HepG2 (cell line): ENCODE data around the gene BAZ1A.

Experiments used
- CTCF ChIP-seq: sonication (generic); formaldehyde crosslinking; IDR thresholded peaks from 2 replicates; pipeline ENCODE4 v1.5.0; 2020; ENCODE audit warnings: mild to moderate bottlenecking, missing genetic modification reagents, moderate library complexity
- FOXK2 ChIP-seq: fragments of 450-650 bp; IDR thresholded peaks from 2 replicates; pipeline ENCODE4 v1.6.1; 2016
- GLMP ChIP-seq: sonication (generic); formaldehyde crosslinking; IDR thresholded peaks from 2 replicates; pipeline ENCODE4 v1.9.0; 2021; ENCODE audit warnings: missing genetic modification reagents, mild to moderate bottlenecking, borderline replicate concordance
- HDAC1 ChIP-seq: sonication (generic); formaldehyde crosslinking; IDR thresholded peaks from 2 replicates; pipeline ENCODE4 v1.5.1; 2020; ENCODE audit warnings: mild to moderate bottlenecking, missing genetic modification reagents
- HMGXB4 ChIP-seq, 2 experiments: sonication (generic) in 1 of 2; formaldehyde crosslinking in 1 of 2; IDR thresholded peaks; 2 replicates each; pipeline versions ENCODE4 v1.4.0 to v1.6.1; 2018 to 2020; ENCODE audit warnings: missing genetic modification reagents in 2 of 2, borderline replicate concordance in 1 of 2, low read depth in 1 of 2, mild to moderate bottlenecking in 1 of 2, missing biosample characterization in 1 of 2
- HOXA9 ChIP-seq: sonication (generic); formaldehyde crosslinking; IDR thresholded peaks from 2 replicates; pipeline ENCODE4 v1.8.1; 2022; ENCODE audit warnings: missing genetic modification reagents, mild to moderate bottlenecking, moderate library complexity, borderline replicate concordance
- MEIS2 ChIP-seq: sonication (generic); formaldehyde crosslinking; IDR thresholded peaks from 2 replicates; pipeline ENCODE4 v1.9.0; 2021; ENCODE audit warnings: mild to moderate bottlenecking, missing genetic modification reagents
- POLR2AphosphoS5 ChIP-seq: IDR thresholded peaks from 2 replicates; pipeline ENCODE4 v1.6.1; 2012; ENCODE audit warnings: low read depth, low read length
- SMC3 ChIP-seq: IDR thresholded peaks from 2 replicates; pipeline ENCODE4 v1.6.1; 2011; ENCODE audit warnings: low read length, improper control_type of control experiment
- TCF12 ChIP-seq, 2 experiments: fragments of 450-650 bp in 1 of 2; sonication (generic) in 1 of 2; formaldehyde crosslinking in 1 of 2; IDR thresholded peaks; 2 replicates each; pipeline versions ENCODE4 v1.6.1 to v1.8.0; 2017 to 2022; ENCODE audit warnings: antibody characterized with exemption in 1 of 2, mild to moderate bottlenecking in 1 of 2, missing genetic modification reagents in 1 of 2, moderate library complexity in 1 of 2
- TGIF2 ChIP-seq: IDR thresholded peaks from 2 replicates; pipeline ENCODE4 v1.6.1; 2016; ENCODE audit warnings: control low read depth, missing compliant biosample characterization
- ZNF407 ChIP-seq: sonication (generic); formaldehyde crosslinking; IDR thresholded peaks from one replicate; pipeline ENCODE4 v1.5.1; 2020; ENCODE audit warnings: mild to moderate bottlenecking, missing genetic modification reagents; ENCODE audit errors: not compliant biosample characterization

- no peak for TF ChIP-seq TGIF2 (CRISPR knock-in tag)
- no peak for TF ChIP-seq FOXK2
- no peak for TF ChIP-seq GLMP (CRISPR knock-in tag)
- TF ChIP-seq CTCF (CRISPR knock-in tag): no peak
- no peak for TF ChIP-seq POLR2AphosphoS5
- no peak for TF ChIP-seq MEIS2 (CRISPR knock-in tag)
- no peak for TF ChIP-seq HOXA9 (CRISPR knock-in tag)
- no peak for TF ChIP-seq HDAC1 (CRISPR knock-in tag)
- no peak for TF ChIP-seq TCF12 (IDR thresholded peaks at IDR 0.05)
- TF ChIP-seq TCF12 (CRISPR knock-in tag; IDR thresholded peaks at IDR 0.05): no peak
- TF ChIP-seq HMGXB4 (CRISPR knock-in tag; IDR thresholded peaks at IDR 0.05; ENCODE audit: borderline replicate concordance in 1 of 2, low read depth in 1 of 2): no peak
- no peak for TF ChIP-seq ZNF407 (CRISPR knock-in tag)
- no peak for TF ChIP-seq SMC3
These were observed 57.4 kb downstream of the BAZ1A start for GRCh38 chr14:34817768-34818167.
